NCI-H1694 (cell line): ENCODE results near the gene GDF10.

Experiments used
- DNase-seq: peaks from one replicate; lab custom pipeline; 2025; lab: John Stamatoyannopoulos, UW

Gene GDF10

GRCh38 chr10:47354165-47354564 is 54.2 kb downstream of the GDF10 start:
- no peak for DNase-seq

GRCh38 chr10:47354900-47355299 is 54.9 kb downstream of the GDF10 start:
- no peak for DNase-seq

DNA sequence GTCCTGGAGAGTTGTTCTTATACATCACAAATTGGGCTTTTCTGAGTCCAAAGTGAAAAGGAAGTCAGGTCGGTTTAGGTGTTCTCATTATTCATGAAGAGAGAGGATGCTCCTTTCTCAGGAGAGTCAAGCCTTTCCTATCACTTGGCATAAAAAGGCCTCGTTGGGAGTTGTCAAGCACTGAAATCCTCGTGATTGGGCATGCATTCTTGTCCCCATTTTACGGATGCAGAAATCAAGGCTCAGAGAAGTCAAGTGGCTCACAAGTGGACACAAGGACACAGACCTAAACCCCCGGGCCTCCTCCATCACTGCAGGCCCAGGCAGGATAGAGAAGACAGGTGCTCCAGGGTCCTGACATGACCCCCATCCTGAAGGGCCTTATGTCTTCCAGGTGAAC is 56.7 kb downstream of the GDF10 start:
- no peak for DNase-seq

GRCh38 chr10:47357131-47357582 is 57.2 kb downstream of the GDF10 start:
- DNase-seq, result no peak

- no peak for DNase-seq
Measured at GRCh38 chr10:47357911-47358310, 57.9 kb downstream of the GDF10 start.

DNA sequence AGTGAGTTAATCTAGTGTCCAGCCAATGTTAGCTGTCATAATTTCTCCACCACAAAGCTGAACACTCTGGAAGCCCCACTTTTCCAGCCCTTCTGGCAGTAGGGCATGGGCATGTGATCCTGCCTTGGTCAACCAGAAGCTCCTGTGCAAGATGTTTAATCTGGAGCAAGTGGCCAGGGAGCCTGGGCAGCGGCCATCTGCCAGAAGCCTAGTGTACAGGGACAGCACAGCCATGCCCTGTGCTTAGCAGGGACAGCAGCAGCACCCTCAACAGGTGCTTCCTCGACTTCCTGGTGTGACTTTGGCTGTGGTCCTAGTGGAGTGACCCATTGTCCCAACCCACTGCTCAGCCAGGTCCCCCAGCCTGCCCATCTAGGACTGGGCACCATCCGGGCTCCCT is 58.5 kb downstream of the GDF10 start:
- no peak for DNase-seq

DNA sequence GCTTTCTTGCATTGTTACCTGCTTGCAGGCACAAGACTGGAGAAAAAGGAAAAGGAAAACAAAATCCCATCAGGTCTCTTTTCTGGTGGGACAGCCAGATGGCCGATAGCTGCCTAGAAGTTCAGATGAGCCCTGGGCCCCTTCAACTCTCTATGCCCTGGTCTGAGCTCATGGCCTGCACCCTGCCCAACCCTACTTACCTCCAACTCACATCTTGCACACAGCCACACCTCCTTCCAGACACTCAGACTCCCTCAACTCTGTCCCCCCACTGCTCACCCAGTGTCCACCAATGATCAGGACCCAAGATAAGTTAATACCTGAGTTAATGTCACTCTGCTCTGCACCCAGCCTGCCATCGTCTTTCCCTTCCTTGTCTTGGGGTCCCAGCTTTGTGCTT is 59.1 kb downstream of the GDF10 start:
- no peak for DNase-seq

DNA sequence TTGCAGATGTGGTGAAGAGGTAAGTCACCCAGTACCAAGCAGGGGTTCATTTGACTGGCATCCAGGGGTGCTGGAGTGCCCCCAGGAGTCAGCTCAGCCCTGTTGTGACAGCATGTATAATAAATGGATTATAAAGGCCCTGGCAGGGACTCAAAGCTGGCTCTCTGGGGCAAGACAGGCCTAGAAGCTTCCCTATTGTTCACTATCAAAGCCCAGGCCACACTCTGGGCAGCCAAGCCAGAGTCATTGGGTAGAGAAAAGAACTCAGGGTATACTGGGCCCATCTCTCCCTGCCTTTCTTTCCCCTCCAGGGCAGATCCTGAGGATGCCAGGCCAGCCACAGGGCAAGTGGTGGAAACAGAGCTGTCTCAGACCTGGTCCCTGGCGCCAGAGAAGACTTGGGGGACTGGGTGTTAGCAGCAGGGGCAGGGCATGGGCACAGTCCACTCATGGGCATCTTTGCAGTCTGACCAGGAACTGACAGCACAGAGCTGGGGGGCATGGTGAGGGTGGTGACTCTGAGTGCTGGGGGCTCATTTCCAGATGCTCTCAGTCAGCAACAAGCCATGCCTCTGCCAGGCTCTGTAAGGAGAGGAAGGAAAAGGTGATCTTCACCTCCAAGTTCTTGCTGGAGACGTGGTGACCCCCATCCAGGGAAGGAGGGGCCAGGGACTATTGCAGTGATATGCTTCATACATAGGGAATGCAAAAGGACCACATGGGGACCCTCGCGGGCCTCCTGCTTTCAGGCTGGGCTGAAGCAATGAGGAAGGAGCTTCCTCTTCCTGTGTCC is 59.8 kb downstream of the GDF10 start:
- no peak for DNase-seq

DNA sequence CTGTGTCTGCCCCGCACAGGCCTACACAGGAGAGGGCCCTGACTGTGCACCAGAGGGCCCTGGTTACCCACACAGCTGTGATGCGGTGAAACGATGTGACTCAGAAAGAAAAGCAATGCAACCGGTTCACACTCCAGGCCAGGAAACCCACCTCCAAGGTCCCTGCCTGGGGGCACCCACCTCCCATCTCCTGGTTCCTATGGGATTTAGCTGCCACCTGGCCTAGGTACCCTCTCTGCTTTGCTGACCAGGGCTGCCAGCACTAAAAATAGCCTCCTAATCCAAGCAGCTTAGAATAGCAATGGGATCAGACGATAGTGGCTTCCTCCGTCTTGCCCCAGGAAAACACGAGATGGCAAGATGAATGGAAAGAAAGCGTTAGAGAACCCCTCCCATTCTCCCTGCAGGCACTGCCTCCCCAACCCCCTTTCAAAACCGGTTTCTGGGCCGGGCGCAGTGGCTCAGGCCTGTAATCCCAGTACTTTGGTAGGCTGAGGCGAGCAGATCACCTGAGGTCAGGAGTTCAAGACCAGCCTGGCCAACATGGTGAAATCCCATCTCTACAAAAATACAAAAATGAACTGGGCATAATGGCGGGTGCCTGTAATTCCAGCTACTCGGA is 60.5 kb downstream of the GDF10 start:
- DNase-seq, result no peak

DNA sequence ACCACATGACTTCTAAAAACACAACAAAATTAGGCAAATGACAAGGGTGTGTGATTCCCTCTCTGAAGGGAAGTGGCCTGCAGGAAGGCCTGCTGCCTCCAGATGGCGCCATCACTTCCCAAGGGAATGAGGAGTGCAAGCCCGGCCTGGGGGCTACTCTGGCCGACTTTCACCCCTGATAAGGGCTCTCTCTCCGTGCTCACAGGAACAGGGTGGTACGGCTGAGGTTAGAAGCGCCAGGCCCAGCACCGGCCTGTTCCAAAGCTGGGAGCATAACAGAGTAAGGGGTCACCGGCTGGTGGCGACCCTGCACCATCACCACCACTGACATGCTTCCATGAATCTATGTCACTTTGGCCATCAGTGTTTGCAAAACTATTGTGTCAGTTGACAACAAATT is 61.3 kb downstream of the GDF10 start:
- no peak for DNase-seq

- DNase-seq, result no peak
Measured at GRCh38 chr10:47362199-47362598, 62.2 kb downstream of the GDF10 start.
